ENCODE measurements around the gene GALM.
"Not testable (repeated sequence)": the region's sequence is repeated elsewhere in the genome, so short reads cannot be mapped to it uniquely, and the experiment has no call there.

GALM gene

DNA sequence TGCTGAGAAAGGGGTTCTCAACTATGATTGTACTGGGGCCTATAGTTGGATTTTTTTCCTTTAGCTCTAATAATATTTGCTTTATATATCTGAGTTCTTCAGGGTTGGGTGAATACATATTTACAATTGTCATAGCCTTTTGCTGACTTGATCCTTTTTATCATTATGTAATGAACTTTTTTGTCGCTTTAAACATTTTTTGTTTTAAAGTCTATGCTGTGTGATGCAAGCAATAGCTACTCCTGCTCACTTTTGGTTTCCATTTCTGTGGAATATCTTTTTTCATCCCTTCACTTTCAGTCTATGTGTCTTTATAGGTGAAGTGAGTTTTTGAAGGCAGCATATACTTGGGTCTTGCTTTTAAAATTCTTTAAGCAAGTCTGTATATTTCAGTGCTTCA lies 49.0 kb downstream of the GALM start:
- DNase-seq: not testable (repeated sequence)

DNA sequence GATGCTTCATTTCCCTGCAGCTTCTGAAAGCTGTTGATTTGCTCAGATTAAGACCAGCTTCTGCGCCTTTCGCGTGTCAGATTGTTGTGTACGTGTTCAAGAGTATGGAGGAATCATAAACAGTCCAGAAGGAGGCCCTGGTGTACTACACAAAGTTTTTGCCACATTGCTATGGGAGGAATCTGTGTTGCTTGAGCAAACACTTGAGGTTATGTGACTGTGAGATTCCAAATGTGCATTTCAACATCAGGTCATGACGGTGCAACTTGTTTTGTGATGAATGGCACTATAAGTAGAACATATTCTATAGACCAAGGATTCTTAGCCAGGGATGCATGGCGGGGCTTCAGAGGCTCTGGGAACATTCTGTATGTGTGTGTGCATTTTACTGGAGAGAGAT lies 50.3 kb downstream of the GALM start:
- DNase-seq: peak; percentile 36

DNA sequence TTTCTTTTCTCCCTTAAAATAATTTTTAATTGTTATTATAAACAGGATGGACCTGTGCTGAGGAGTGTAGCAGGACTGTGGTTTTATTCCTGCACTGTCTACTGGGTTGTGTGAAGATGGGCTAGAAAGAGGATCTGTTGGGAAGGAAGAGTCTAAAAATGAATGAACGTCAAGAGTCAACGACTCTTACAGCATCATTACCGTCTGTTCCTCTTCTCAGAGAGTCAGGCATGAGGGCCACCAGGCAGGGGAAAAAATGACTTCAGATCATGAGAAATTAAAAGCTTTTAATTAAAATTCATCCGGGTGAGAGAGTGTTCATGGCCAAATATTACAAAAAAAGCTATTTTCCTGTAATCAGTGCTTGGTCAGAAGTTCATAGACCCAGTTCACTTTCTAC lies 52.7 kb downstream of the GALM start:
- DNase-seq: peak; percentile 39

DNA sequence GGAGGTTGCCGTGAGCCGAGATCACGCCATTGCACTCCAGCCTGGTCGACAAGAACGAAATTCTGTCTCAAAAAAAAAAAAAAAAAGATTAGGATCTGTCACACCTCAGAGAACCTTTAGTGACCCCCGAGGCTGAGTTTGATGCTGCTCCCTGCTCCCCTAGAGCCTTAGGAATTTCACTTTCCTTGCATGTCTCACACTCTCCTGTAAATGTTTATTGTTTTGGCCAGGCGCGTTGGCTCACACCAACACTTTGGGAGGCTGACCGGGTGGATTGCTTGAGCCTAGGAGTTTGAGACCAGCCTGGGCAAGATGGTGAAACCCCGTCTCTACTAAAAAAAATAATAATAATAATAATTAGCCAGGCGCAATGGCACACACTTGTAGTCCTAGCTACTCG lies 53.8 kb downstream of the GALM start:
- no peak for DNase-seq

DNA sequence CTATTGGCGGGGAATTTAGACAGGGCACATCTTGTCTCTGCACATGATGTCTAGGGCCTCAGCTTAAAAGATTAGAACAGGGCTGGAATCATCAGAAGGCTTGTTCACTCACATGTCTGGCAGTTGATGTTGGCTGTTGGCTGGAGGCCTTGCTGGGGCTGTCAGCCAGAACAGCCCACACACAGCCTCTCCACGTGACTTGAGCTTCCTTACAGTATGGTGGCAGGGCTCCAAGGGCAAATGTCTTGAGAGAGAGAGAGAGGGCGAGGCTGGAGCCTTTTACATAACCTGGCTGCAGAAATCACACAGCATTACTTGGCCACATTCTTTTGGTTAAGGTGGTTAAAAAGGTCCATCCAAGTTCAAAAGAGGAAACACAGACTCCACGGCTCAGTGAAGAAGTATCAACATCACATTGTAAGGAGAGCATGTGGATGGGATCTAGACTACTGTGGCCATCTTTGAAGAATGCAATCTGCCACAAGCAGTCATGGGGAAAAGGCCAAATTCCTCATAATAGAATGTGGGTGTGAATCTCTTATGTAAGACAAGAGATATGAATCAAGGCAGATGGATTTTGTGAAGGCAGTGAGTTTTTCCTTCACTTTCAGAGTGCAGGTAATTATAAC lies 54.8 kb downstream of the GALM start:
- peak; percentile 17 for DNase-seq

DNA sequence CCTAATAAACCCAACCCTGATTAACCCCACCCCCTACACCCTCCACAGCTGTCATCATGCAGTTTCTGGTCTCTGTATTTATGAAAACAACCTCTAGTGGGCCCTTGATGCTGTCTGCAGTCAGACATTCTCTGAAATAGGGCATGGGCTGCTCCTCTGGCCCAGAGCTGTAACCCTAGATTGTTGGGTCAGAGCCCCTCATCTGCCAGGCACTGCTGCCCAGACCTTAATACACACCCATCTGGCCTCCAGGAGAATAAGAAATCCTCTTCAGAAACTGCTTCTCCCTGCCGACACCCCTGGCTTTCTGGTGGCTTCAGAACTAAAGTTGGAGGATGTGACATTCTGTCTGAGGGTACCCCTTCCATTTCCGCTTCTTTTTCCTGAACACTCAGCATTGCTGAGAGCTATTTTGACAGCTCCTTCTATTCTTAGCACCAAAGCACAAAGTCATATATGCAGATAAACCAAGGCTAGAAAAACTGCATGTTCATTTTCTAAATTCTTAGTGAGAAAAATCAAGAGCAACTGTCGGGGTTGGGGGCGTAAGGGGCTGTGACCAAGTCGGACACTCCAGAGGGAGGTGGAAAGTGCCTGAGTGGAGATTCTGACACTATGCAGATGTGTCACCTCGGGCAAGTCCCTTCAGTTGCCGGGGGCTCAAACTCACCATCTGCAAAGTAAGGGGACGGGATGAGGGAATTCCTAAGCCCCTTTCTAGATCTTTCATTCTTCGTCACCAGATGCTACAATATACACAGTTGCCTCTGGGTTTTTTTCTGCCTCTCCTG lies 56.6 kb downstream of the GALM start:
- DNase-seq: peak; percentile 45

DNA sequence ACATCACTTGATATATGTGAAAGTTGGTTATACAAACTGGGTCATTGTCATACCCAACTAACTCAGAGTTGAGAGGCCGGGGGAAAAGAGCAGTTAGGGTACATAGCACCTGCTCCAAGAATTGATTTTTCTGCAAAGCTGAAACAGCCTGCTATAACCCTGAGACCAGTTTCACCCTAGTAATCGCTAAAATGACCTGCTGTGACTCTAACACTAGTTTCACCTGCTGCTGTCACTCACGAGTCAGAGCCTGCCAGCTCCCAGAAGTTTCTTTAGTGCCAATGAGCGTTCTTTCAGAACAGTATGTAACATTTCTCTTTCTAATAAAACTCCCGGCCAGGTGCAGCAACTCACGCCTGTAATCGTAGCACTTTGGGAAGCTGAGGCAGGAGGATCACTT lies 57.3 kb downstream of the GALM start:
- DNase-seq: no peak

DNA sequence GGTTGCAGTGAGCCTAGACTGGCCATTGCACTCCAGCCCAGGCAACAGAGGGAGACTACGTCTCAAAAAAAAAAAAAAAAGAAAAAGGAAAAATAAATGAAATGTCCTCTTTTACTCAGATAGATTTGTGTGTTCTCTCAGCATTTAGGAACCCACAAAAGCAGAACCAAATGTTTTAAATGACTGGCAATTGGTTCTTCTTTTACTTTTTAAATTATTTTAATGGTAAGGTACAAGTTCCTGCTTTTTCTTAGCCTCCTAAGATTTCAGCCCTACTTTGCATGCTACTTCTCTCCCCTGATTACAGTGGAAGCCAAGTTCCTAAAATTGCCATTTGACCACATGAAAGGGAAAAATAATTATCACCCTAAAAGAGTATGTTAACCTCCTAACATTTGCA lies 61.7 kb downstream of the GALM start:
- DNase-seq: peak; percentile 56

DNA sequence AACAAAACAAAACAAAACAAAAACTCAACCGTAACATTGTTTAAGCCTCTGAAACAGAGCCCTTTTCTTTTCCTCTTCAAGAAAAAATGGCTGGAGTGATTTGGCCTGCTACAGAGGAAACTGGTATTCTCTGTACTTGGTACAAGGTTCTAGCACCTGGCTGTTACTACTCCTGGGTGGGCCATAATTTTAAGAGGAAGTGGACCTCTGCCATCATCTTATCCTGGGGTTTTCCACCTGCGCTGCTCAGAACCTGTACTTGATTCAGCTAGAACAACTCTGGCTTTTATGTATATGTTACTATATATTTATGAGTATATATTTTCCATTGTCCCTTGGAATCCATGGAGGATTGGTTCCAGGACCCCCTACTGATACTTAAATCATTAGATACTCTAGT lies 62.8 kb downstream of the GALM start:
- DNase-seq: no peak

DNA sequence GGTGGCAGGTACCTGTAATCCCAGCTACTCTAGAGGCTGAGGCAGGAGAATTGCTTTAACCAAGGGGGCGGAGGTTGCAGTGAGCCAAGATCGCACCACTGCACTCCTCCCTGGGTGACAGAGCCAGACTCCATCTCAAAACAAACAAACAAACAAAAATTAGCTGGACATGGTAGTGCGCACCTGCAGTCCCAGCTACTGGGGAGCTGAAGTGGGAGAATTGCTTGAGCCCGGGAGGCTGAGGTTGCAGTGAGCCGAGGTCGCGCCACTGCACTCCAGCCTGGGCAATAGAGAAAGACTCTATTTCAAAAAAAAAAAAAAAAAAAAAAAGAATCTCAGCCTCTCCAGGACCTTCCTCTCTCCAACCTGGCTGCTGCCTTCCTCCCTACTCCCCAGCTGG lies 65.2 kb downstream of the GALM start:
- DNase-seq: no peak

DNA sequence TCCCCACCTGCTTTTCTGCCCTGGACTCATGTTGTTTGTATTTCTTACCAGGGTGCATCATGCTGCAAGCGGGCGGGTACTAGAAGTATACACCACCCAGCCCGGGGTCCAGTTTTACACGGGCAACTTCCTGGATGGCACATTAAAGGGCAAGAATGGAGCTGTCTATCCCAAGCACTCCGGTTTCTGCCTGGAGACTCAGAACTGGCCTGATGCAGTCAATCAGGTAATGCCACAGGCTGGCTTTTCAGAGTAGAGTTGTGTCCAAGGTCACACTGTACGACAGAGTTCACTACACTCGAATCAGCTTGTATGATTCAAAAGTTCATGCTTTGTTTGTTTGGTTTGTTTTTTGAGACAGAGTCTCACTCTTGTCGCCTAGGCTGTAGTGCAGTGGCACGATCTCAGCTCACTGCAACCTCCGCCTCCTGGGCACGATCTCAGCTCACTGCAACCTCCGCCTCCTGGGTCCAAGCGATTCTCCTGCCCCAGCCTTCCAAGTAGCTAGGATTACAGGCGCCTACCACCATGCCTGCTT lies 65.8 kb downstream of the GALM start:
- DNase-seq: no peak

DNA sequence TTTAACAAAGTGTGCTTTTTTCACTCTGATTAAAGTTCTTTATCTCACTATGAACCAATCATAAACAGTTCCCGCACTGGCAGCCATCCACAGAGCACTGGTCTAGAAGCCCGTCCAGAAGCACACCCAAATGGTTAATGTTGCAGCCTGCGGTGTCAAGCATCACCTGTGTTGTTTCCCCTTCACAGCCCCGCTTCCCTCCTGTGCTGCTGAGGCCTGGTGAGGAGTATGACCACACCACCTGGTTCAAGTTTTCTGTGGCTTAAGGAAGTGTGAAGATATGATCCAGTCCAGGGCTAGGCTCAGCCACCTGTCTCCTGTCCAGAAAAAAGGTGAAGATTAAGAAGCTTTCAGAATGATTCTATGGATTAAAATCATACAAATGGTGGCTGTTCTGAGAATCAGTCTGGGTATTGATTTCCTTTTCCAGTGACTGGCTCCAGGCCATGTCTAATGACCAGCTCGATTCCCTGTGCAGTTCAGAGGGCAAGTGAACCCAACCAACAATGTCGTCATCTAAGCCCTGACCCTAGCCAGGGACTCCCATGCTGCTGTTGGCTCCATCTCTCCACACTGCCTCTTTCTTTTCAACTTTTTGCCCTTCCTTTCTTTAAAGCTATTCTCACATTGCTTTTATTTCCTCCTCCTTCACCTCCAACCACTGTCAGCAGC lies 67.5 kb downstream of the GALM start:
- DNase-seq: no peak

DNA sequence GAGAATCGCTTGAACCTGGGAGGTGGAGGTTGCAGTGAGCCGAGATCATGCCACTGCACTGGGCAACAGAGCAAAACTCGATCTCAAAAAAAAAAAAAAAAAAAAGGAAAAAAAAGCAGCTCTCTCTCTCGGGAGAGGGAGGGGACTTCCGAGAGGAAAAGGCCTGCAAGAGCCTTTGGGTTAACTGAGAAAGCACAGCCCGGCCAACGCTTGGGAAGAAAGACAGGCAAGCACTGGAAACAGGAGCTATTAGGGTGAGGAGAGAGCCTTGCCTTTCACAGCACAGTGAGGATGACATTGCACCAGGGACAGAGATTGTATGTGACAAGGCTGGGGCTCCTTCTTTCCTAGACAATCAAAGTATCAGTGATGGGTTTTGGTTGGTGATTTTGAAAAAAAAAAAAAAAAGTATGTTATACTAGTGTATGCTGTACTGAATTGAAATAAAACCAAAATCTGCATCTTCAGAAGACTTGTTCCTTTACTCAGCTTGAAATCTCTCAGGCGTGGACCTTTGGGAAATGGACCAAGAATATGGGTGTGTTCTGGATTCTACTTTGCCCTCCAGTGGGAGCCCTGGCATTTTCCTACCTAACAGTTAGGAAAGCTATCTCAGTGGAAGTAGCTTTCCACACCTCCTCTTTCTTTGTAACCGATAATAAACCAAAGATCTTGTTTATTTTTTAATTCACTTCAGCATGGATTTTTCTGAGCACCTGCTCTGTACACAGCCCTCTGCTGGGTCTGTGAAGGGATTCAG lies 68.6 kb downstream of the GALM start:
- no peak for DNase-seq

DNA sequence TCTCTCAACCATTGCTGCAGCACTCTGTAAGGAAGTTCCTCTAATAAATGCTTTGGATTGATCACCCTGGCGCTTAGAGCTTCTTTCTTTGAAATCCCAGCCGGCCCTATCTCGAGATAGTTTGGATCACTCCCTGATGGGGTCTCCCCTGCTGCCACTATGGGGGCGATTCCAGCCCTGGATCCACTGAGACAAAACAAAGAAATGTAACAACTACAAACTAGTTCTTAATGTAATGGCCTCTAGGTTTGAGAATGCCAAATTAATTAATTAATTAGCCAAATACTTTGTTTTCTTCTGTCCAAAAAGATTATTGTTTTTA lies 70.0 kb downstream of the GALM start:
- no peak for DNase-seq

DNA sequence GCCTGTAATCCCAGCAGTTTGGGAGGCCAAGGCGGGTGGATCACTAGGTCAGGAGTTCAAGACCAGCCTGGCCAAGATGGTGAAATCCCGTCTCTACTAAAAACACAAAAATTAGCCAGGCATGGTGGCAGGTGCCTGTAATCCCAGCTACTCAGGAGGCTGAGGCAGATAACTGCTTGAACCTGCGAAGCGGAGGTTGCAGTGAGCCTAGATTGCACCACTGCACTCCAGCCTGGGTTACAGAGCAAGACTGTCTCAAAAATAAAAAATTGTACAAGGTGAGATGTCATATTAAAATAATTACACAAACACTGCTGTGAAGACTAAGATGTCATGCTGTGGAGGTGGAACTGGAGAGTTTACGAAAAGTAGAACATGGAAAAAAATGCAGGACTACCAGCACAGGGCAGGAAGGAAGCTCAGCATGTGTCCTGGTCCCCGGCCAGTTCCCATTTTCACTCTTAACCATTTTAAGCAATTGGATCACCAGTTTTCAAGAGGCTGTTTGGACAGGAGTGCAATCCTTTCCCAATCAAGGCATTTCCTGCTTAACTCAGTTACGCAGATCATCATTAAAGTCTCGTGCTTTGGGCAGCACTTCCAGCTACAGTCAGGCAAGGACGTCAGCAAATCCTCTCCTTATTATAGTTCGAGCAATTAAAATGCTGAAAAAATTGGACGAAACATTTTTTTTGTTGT lies 71.2 kb downstream of the GALM start:
- DNase-seq: peak; percentile 39

DNA sequence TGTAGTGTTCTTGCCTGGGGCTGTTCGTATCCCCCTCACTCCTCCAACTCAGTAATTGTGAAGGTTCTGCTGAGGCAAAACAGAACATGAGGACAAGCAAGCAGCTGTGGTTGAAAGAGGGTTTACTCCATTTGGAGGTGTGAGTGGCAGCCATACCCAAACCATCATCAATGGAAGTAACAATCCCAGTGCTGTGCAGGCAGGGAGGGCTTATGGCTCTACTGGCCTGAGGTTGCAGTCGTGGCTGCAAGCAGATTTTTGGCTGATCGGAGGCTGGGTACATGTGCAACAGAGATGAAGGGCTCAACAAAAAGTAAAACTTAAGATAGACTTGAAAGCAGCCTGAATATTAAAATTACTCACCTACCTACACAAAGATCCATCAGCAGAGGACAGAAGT lies 72.0 kb downstream of the GALM start:
- no peak for DNase-seq

DNA sequence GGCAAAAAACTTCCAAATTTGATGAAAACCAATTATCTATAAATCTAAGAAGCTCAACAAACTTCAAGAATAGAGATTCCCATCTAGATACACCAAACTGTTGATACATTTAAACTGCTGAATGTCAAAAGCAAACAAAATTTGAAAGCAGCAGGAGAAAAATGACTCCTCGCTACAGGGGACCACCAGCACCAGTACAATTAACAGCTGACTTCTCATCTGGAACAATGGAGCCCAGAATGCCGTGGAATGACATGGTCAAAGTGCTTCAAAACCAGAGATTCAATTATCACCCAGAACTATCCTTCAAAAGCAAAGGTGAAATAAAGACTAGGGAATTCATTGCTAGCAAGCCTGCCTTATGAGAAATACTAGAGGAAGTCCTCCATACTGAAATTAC lies 73.6 kb downstream of the GALM start:
- DNase-seq: no peak

DNA sequence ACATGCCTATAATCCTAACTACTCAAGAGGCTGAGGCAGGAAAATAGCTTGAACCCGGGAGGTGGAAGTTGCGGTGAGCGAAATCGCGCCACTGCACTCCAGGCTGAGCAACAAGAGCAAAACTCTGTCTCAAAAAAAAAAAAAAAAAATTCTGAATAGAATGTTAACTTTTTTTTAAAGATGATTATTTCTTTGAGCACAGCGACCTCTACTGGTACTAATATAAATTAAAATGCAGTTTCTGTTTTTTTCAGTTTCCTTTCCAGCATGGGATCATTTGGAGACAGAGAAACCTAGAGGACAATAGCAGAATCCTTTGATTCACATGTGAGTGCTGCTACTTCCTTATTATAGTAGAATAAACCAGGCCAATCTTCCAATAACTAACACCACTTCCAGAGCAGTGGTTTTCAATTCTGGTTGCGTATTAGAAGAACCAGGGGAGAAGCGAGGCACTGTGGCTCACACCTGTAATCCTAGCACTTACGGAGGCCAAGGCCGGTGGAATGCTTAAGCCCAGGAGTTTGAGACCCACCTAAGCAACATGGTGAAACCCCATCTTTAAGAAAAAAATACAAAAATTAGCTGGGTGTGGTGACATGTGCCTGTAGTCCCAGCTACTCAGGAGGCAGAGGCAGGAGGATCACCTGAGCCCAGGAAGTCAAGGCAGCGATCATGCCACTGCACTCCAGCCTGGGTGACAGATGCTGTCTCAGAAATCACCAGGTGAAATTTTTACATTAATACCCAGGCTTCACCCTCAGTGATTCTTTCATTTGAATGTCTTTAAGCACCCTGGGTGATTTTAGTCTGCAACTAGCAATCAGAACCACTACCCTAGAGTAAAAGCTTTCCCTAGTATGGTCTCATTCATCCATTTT lies 75.2 kb downstream of the GALM start:
- DNase-seq: peak; percentile 72

DNA sequence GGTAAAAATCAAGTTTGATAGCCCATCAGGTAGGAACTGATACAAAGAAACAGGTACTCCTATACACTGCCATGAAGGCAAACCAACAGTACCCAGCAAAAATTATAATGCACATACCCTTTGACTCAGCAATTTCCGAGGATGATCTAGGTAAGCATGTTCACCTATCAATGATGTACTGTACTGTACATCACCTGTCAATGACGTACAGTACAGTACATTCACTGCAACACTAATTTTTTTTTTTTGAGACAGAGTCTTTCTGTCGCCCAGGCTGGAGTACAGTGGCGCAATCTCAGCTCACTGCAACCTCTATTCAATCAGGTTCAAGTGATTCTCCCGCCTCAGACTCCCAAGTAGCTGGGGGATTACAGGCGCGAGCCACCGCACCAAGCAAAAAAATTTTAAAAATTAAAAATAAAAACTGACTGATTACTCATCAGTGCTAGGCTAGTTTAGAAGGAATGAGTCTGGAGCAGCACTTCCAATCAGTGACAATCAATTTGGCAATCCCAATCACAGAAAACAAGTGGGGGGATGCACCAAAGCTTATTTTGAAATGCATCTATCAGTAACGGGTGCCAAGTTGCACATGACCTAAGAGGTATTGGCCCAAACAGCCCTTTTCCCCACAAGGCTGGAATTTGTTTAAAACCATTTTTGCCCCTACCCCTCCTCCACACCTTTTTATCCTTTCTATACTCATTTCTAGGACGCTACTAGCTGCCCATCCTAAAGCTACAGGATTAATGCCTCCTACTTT lies 77.1 kb downstream of the GALM start:
- DNase-seq: no peak

DNA sequence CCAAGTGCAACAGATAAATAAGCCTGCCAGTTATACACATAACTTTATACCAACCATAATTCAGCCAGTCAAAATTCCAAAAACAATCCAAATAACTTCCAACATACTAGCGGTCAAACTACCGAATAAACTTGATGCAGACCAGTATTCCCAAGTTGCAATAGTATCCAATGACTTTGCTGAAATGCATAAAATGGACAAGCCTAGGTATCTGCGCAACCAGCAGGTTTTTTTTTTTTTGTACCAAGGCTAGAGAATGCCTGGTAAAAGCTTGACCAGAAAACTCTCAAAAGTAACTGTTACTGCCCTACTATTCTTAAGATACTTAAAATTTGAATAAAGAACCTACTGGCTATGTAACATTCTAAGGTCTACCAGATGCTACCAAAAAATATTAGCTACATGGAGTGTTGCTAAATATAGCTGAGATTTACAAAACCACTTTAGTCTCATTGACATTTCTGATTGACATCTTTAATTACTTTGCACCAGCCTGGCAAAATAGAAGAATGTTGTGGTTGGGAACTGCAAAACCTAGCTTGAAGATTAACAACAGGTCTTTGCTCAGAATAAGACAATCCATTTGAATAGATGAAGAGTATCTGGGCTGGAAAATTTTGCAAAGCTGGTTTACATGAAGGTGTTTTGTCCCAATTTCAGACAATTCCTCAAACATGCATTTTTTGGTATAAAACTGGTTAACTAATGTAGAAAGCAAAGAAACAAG lies 77.9 kb downstream of the GALM start:
- DNase-seq: no peak
